ENCODE results near the gene NFIB. TPM values are rescaled to one million over a fixed set of nuclear protein-coding genes. Genes with fewer than 3 reads are reported as not detected.

NFIB gene
- total and polyA plus RNA-seq, 8 donors, result 8.9 to 65.0 (median 45.7) TPM

DNA sequence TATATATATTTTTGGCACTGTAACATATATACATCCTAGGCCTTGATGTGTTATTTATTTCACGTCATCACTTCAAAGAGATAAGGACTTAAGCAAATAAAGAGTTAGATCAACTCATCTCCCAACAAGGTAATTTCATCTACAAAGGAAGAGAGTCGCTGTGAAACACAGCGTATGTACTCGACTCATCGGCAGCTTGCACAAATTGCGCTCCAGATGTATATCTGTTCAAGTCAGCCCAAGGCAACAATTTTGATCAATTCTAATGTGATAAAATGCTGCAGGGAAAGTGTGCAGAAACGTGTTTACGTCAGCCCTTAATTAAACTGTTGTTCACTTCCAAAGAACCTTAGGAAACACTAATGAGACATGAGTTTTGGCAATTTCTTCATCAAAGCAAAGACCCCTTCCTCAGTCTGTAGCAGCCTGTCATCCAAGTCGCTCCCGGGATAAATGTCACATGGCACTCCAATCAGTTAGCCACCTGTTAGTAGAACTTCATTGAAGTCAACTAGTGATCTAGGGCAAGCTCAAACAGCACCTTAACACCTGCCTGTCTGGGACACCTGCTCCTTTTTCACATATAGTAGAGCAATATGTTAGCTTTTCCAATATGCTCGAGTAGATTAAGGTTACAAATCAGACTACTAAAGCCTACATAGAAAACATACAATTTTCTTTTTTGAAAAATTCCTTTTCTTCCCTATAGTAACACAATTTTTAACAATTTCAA lies 182.4 kb downstream of the NFIB start:
- WGBS, 2 donors, result 41 to 43% methylated on average over 11 of the region's 11 CpGs
- FAIRE-seq (no peak), ATAC-seq (peak; percentile 83 to 92 (median 89)), DNase-seq (peak in 2 of 6 donors; percentile 19 to 33)
- Histone ChIP-seq H3K4me1 (peaks cover 0 to 27% (median 11%) of the 10 kb centered on the region in 3 donors), H3K9me3 (no peaks in the 10 kb centered on the region), H3K27me3 (no peaks in the 10 kb centered on the region), H3K27ac (peak overlapping the region in 2 of 4 donors; percentile 2 to 9), H3K36me3 (no peaks in the 10 kb centered on the region), H3K4me3 (no peak overlapping the region)
- intact Hi-C loops (cut with DNase I), result loop anchor here in 1 of 3 donors (5.0 kb wide), 1 partner anchor 654 kb away; no protein-coding TSS in a partner anchor
- no peak for TF ChIP-seq CTCF (IDR thresholded peaks at IDR 0.05)

DNA sequence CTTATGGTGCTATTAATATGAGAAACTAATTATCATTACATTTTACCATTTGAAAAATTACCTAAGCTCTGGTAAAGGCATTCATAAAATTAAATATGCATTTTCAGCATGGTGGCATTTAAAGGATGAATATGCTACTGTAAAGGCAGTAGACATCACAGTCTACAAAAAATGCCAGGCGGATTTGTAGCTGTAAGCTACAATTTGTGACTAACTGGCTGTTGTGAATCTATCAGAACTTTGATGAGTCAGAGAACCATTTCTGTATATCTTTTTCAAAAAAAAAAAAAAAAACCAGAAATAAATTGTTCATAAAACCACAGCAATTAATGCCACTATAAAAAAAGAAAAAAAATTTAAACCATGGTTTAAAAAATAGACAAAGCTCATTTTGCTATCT lies 186.3 kb downstream of the NFIB start:
- no peak overlapping the region for H3K4me3 ChIP-seq
- FAIRE-seq, result no peak
- intact Hi-C loops (cut with DNase I), result no loop called here

DNA sequence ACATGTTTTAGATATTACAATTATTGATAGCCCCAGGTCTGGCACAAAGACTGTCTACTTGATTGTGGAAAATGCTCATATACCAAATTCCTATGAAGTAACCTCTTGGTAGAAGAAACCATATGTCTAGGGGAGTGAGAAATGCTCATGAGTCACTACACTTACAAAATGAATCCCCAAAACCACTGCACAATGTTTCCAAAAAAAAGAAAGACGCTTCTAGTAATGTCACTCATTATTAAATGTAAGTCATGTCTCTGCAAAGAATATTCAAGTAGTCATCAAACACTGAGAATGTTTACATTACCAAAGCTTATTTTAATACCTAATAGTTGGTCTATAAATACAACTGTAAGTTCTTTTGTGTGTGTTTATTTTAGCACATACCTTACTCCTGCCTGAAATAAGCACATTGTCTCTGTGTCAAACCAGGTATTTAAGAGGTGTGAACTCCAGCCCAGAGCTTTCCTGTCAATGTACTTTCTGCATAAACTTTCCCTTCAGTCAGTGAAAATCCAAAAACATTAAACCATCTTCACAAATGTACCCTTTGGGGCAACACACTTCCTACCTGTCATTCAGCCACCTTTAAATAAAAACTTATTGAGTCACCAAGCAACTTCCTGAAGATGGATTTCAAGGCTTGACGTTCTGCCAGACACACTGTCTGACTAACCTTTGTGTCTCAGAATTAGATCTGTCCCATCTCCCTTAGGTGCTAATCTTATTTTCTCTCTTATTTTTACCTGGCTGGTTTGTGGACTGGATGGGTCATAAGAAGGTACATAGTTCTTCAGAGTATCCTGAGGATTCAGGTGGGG lies 194.0 kb downstream of the NFIB start:
- Histone ChIP-seq H3K4me3 (no peak overlapping the region), H3K27me3 (no peaks in the 10 kb centered on the region), H3K36me3 (peaks cover 0 to 39% (median 11%) of the 10 kb centered on the region in 3 donors), H3K27ac (no peak overlapping the region), H3K9me3 (no peaks in the 10 kb centered on the region), H3K4me1 (no peaks in the 10 kb centered on the region)
- ATAC-seq (no peak), FAIRE-seq (no peak), DNase-seq (no peak)
- intact Hi-C loops (cut with DNase I), result no loop called here
- 86 to 92% methylated on average over 2 of the region's 2 CpGs for WGBS, 2 donors
- no peak for TF ChIP-seq CTCF (IDR thresholded peaks at IDR 0.05)

More for the DNA sequence above, 186.3 kb downstream of the NFIB start:
- no peak for DNase-seq
- H3K4me1 ChIP-seq, result peaks cover 0 to 16% (median 5%) of the 10 kb centered on the region in 3 donors
- H3K27me3 ChIP-seq, result no peaks in the 10 kb centered on the region
- peaks cover 0 to 9% (median 0%) of the 10 kb centered on the region in 3 donors for H3K36me3 ChIP-seq
- TF ChIP-seq CTCF (IDR thresholded peaks at IDR 0.05), result no peak
- WGBS, 2 donors, result 97 to 100% methylated on average over 1 of the region's 1 CpG
- no peaks in the 10 kb centered on the region for H3K9me3 ChIP-seq
- no peak overlapping the region for H3K27ac ChIP-seq
- no peak for ATAC-seq

DNA sequence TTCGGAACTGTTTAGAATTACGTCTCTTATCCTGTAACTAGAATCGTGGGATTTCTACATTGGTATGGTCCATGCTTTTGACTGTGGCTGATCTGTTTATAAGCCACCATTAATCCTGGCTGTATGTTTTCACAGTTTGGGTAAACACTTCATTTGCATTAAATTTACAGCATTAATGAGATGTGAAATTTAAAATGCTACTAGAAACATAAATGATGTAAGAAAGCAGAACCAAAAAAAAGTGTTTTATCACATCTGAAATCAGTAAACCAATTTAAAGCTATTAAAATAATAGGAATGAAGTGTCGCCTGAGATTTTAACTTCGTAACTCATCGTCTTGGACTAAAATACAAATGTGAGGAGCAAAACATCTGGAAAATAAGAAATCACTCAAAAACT lies 201.7 kb downstream of the NFIB start:
- Histone ChIP-seq H3K27me3 (no peaks in the 10 kb centered on the region), H3K9me3 (no peaks in the 10 kb centered on the region), H3K4me3 (no peak overlapping the region), H3K4me1 (peaks cover 5 to 9% (median 8%) of the 10 kb centered on the region in 3 donors), H3K36me3 (peaks cover 0 to 32% (median 9%) of the 10 kb centered on the region in 3 donors), H3K27ac (no peak overlapping the region)
- intact Hi-C loops (cut with DNase I), result no loop called here
- DNase-seq, result no peak
- 95 to 99% methylated on average over 6 of the region's 6 CpGs for WGBS, 2 donors
- no peak for FAIRE-seq
- no peak for ATAC-seq
- no peak for TF ChIP-seq CTCF (IDR thresholded peaks at IDR 0.05)

Measured in pancreas (tissue), 10 donors.